HG03521 (cell line): ENCODE measurements around the gene SH3TC2.

Source experiments
- ATAC-seq: cut with Tn5 transposase; IDR thresholded peaks from one replicate; pipeline ENCODE4 v1.9.1; 2021; ENCODE audit warnings: mild to moderate bottlenecking, moderate library complexity; ENCODE audit not compliant: unreplicated experiment

Gene SH3TC2

DNA sequence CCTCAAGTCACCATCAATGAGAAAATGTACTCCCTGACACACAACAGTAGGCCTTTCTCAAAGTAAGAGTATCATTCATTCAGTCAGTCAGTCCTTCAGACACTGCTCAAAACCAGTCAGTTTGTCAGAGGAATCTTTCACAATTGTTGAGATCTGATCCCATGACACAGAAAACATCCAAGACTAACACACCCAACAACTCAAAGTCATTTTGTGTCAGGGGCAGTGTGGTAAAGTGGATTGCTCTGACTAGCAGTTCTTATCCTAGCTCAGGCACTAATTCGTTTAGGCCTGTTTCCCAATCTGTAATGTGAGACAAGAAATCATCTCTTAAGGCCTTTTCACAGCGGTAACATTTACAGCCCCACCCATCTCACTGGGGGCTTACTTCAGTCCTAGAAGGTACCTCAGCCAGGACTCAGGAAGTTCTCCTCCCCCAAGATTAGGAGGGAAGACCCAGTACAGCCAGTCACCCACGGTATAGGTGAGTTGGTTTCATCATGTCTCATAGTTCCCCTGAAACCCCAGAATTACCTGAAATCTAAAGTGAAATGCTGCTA is 31.9 kb downstream of the SH3TC2 start:
- ATAC-seq = no peak

DNA sequence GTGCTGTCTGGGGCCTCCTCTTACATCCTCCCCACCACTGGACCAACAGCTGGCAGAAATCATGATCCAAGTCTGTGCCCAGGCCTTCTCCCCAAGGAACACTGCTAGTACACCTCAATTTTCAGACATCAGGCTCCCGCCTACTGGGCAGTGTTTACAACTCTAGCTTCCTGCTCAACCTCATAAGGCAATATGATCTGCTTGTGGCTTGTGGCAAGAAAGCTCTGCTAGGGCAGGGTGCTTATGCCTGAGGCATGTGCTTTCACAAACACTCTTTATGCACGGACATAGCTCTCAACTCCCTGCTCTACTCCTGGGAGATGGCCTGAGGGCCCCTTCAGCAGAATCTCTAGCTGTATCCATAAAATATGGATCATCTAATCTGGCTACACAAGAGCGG is 32.5 kb downstream of the SH3TC2 start:
- no peak for ATAC-seq

GRCh38 chr5:149028984-149029383 is 33.9 kb downstream of the SH3TC2 start:
- no peak for ATAC-seq

DNA sequence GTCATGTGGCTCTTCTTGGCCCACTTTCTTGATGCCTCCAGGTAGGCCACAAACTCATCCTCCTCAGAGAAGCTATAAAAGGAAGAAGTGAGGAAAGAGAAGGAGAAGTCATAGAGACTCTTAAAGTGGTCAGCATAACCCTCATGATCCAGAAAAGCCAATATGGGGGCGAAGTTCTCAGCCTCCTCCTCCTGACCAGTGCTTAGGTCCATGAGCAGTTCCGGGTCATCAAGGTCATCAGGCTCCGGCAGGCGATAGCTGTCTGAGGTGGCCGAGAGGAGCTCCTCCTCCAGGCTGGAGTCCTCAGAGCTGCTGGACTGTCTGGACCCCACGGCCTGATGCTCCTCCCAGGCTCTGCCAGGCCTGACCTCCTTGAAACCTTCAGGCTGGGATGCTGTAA is 34.7 kb downstream of the SH3TC2 start:
- no peak for ATAC-seq

GRCh38 chr5:149027636-149028035 is 35.2 kb downstream of the SH3TC2 start:
- no peak for ATAC-seq

GRCh38 chr5:149024943-149025342 is 37.9 kb downstream of the SH3TC2 start:
- ATAC-seq = no peak

- ATAC-seq = no peak
Observed at GRCh38 chr5:149024477-149024876, 38.4 kb downstream of the SH3TC2 start.

DNA sequence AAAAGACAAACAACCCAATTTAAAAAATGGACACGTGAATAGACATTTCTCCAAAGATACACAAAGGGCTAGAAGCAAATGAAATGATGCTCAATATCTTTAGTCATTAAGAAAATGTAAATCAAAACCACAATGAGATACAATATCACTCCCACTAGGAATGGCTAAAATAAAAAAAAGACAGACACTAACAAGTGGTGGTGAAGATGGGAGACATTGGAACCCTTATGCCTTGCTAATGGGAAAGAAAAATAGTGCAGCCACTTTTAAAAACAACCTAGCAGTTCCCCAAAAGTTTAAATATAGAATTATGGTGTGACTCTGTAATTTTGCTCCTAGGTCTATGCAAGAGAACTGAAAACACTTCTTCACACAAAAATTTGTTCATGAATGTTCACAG is 40.7 kb downstream of the SH3TC2 start:
- no peak for ATAC-seq

DNA sequence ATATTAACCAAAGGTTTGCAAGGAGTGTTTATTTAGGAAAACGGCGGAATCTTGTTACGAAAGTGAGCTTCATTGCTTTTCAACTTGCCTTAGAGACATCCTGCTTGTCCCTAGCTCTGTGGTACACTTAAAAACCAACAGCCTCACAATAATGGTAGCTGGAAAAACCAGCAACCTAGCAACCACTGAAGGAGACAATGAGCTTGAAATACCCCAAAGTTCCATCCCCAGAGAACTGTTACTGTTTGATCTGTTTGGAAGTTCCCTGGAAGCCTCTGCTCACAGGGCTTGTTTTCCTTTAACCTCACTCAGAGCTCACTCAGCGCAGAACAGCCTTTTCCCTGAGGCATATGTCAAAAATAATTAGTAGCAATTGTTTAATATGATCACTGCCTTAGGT is 43.2 kb downstream of the SH3TC2 start:
- ATAC-seq = no peak

GRCh38 chr5:149018909-149019443 is 43.9 kb downstream of the SH3TC2 start:
- no peak for ATAC-seq

GRCh38 chr5:149017636-149018035 is 45.2 kb downstream of the SH3TC2 start:
- no peak for ATAC-seq

DNA sequence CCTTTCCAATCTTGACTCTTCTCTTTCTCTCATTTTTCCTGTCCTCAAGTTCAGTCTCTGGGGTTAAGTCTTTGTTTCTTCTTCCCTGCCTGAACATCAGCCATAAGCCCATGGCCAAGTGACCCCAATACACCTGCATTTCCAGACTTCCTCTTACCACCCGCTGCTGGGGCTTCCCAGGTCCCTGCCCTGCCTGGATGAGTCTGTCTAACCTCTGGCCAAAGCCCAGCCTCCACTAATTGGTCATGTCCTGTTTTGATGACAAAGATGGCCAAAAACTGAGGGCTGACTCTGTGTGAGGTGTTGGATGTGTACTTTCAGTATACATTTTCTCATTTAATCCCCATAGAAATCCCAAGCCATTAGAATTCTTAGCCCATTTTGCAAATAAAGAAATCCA is 47.3 kb downstream of the SH3TC2 start:
- no peak for ATAC-seq

DNA sequence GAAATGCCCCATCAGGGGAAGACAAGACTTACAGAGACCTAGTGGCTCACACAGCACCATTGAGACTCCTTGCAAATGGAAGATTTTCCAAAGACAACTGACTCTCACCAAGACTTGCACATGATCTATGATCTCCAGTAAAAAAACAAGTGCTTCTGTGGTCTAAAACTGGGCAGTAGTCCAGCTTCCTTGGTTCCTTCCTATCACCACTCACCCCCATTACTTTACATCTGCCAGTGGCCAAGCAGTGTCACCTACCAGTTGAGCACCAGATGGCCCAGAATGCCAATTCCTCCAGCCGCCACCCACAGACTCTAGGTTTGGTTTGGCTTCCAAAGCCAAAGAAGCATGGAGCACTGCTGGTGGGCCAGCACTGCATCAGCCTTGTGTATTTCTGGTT is 47.7 kb downstream of the SH3TC2 start:
- ATAC-seq = no peak

DNA sequence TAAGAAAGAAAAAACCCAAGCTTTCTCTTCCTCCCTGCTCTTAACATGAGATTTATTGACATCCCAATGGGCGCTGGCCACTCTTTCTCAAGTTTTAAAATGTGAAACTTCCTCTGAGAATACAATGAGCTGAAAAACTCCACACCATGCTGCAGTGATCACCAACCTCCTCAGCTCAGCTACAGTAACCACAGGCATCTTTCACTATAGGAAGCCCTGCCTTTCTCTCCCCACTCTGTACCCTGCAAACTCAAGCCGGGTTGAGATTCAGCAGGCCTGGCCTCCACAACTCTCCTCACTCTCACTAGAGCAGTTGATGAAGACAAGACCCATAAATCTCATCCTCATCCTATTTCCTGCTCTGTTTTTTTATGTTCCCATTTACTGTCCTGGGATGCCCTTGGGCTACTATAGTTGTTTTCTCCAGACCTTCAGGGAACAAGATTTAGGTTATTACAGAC is 48.3 kb downstream of the SH3TC2 start:
- no peak for ATAC-seq

DNA sequence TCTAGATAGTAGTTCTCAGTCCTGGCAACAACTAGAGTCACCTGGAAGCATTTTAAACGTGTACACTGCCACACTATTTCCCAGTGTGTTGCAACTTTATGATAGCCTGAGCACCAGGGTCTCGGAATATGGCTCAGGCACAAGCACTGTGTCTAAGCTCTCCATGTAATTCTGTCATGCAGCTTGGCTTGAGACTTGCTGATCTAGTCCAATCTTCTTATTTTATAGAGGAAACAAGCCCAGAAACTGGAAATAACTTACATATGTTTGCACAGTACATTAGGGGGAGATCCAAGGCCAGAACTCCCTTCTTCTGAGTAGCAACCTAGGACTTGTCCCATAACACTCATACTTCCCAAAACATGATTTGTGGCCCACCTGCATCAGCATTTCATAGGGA is 49.1 kb downstream of the SH3TC2 start:
- ATAC-seq = no peak

- no peak for ATAC-seq
Observed at GRCh38 chr5:149012350-149012749, 50.5 kb downstream of the SH3TC2 start.

DNA sequence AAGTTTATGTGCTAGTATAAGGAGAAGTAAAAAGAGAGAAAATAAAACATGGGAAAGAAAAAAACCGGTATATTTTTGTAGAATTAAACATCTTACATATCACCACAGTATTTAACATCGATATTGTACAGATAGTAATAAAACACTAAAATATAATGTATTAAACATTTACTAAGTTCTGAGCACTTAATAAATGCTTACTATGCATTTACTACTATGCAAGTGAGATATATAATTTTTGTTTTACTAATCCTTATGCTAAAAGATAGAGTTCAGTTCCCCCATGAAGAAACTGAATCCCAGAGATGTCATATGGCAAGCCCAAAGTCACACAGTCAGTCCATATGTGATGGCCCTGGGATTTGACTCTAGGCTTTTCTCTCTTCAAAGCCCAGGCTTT is 51.1 kb downstream of the SH3TC2 start:
- no peak for ATAC-seq

DNA sequence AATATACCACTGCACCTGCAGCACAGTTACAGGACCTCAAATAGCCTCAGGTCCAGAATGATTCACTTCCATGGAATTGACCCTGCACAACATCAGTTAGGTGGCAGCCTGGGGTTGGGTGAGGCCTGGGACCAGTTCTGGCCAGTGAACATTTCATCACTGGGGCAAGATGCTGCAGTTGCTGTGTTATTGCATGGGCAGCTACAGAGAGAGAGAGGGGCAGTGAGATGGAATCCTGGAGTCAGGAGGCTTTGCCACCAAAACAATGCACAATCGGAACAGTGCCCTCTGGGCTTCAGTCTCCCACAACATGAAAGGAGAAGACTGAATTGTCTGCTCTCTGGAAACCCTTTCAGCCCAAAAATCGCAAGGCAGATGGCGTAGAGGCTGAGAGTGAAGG is 51.8 kb downstream of the SH3TC2 start:
- ATAC-seq = no peak

DNA sequence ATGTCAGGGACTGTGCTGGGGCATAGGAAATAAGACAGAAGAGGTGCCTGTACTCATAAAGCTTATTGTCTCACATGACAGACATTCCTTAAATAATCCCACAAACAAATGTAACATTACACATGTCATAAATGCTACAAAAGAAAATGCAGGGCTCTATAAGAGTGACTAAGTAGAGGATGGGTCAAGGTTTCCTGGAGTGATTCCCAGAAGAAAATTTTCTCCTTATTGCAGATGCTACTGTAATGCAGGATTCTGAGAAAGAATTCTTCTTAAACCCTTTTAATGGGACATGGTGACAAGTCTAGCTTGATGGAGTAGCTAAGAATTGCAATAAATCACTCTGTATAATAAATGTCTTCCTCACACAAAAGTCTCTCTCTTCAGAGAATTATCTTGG is 55.7 kb downstream of the SH3TC2 start:
- no peak for ATAC-seq

DNA sequence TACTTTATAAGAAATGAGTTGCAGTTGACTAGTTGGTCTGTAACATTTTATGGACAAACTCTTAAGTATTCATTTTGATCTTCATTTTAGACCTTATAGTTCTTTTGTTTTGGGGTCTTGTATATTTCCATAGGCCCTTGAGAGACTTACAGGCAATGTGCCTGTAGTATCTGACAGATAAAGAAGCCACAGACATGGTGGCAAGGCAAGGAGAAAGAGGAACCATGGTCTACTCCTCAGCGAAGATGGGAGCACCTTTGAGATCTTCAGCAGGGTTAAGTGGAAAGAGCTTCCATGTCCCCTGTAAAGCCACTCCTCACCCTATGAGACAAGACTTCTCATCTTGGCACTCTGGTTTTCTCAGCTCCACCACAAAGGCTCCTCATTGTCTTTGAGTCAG is 56.4 kb downstream of the SH3TC2 start:
- no peak for ATAC-seq

DNA sequence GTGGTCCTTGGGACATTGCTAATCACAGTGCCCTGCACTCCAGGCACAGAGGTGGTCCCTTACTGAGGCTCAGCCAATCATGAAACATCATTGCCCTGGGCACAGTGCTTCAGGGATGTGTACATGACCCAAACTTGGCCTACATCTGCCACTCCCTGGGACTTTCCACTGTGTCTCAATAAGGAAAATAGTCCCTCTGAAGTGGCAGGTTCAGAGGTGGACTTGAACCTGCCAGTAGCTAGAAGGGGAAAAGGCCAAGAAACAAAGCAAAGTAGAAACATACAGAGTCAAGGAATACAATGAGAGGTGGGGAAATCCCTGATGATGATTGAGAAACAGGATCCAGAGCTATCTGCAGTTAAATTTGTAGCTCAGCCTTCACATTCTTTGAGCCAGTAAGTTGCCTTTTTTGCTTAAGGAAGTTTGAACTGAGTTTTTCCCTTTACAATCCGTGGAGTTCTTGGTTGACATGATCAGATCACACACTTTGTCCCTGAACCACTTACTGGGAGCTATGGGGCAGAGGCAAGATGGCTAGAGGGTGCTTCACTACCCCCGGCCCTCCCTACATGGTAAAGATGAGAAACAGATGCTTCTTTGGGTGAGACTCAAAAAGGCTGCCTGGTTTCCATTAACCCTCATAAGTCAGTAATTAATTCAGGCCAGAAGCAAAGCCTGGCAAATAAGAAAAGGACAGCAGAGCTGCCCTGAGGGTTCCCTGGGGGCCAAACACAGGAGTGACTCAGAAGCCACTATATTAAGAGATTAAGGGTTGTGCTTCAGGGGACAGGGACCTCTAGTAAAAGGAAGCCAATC is 57.6 kb downstream of the SH3TC2 start:
- no peak for ATAC-seq

DNA sequence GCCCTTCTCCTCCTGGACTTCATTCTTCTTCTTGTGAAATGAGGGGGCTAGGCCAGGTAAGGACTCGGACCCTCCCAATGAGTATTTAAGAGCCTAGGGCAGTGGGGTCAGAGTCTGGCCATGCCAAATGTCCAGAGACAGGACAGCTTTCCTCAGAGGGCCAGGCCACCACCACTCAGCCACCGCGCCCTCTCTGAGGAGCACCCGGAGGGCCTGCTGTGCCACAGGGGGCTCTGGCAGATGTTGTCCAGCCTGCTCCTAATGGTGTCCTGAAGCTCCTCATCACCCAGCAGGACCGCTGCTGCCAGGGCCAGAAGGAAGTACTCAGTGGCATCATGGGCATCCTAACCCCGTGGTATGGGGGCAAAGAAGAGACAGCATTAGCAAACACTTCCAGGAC is 58.3 kb downstream of the SH3TC2 start:
- ATAC-seq = no peak
